K562 (cell line): ENCODE data around the gene NXPE2. TPM values are rescaled to one million over a fixed set of nuclear protein-coding genes. Genes with fewer than 3 reads are reported as not detected.

Source experiments
- ATAC-seq: fragments of 200-7000 bp; cut with Tn5 transposase; 3 replicates; pipeline ENCODE4 v1.9.1; 2020; ENCODE audit warnings: moderate library complexity
- BruUV-seq: library from RNA; stranded (reverse); fragments of 400-500 nt; replicated peaks from 2 replicates; lab custom pipeline; 2021; lab: Mats Ljungman, UMichigan
- CTCF ChIA-PET: fragments of 300-600 bp; formaldehyde crosslinking; extraction: SDS; loops from one replicate; lab custom pipeline; 2021; ENCODE audit warnings: low intra/inter-chr PET ratio; lab: Yijun Ruan, JAX
- POLR2A ChIA-PET: fragments of 300-600, 350-650 bp; sonication (Branson Sonifier 250); formaldehyde crosslinking; extraction: SDS; loops from one replicate; lab custom pipeline; 2021; ENCODE audit warnings: antibody characterized with exemption, inconsistent platforms; lab: Yijun Ruan, JAX
- DNase-seq, 4 experiments: peaks; one replicate each; pipeline versions ENCODE4 v3.0.0 to v3.0.0-alpha.2; 2011 to 2018; ENCODE audit warnings: low spot score in 3 of 4, mixed read lengths in 3 of 4; ENCODE audit errors: extremely low read depth in 1 of 4
- FAIRE-seq: peaks from 2 replicates; lab custom pipeline; 2011; peaks lifted over from hg19 to GRCh38; lab: Jason Lieb, UNC
- H2AFZ ChIP-seq: 2 replicates; pipeline ENCODE4 v1.6.0; 2011; ENCODE audit warnings: low read depth, low read length, control low read depth, inconsistent platforms
- H3K27ac ChIP-seq: fragments of 200-600 bp; 3 replicates; pipeline ENCODE4 v1.8.0; 2011; ENCODE audit warnings: low read depth, mild to moderate bottlenecking, control low read depth, inconsistent platforms, low read length, moderate library complexity, mixed read lengths; ENCODE audit errors: extremely low read depth
- H3K27me3 ChIP-seq, 2 experiments: fragments of 300-600 bp in 1 of 2; 2 replicates in 1 of 2; 3 replicates in 1 of 2; pipeline versions ENCODE4 v1.6.0 to v1.8.0; 2011; ENCODE audit warnings: inconsistent platforms in 2 of 2, low read length in 2 of 2, mild to moderate bottlenecking in 1 of 2, mixed read lengths in 1 of 2, moderate library complexity in 1 of 2; ENCODE audit not compliant: control insufficient read depth in 2 of 2, insufficient read depth in 2 of 2
- H3K36me3 ChIP-seq: fragments of 300-600 bp; 3 replicates; pipeline ENCODE4 v1.8.0; 2011; ENCODE audit warnings: mild to moderate bottlenecking, low read length, inconsistent platforms; ENCODE audit not compliant: control insufficient read depth, insufficient read depth
- H3K4me1 ChIP-seq, 2 experiments: fragments of 200-600 bp in 1 of 2; replicated peaks in 1 of 2; 2 replicates in 1 of 2; 3 replicates in 1 of 2; pipeline versions ENCODE4 v1.5.1 to v1.8.0; 2011; ENCODE audit warnings: inconsistent platforms in 2 of 2, low read length in 2 of 2, mild to moderate bottlenecking in 1 of 2, mixed read lengths in 1 of 2, moderate library complexity in 1 of 2; ENCODE audit not compliant: control insufficient read depth in 2 of 2, insufficient read depth in 2 of 2
- H3K4me2 ChIP-seq: 2 replicates; pipeline ENCODE4 v1.6.1; 2011; ENCODE audit warnings: low read length, control low read depth, inconsistent platforms, mixed read lengths; ENCODE audit not compliant: insufficient read depth
- H3K4me3 ChIP-seq: fragments of 200-600 bp; sonication (generic), shearing (Covaris generic); 2 replicates; pipeline ENCODE4 v1.5.1; 2016; ENCODE audit warnings: control low read depth, inconsistent platforms
- H3K79me2 ChIP-seq: fragments of 200-600 bp; 3 replicates; pipeline ENCODE4 v1.8.0; 2011; ENCODE audit warnings: low read length, inconsistent platforms; ENCODE audit not compliant: control insufficient read depth, insufficient read depth
- H3K9ac ChIP-seq, 2 experiments: 2 replicates each; pipeline versions ENCODE4 v1.6.0 to v1.6.1; 2011; ENCODE audit warnings: low read depth in 2 of 2, low read length in 2 of 2, control low read depth in 1 of 2, inconsistent platforms in 1 of 2, mild to moderate bottlenecking in 1 of 2, mixed read lengths in 1 of 2; ENCODE audit not compliant: insufficient read depth in 1 of 2
- H3K9me1 ChIP-seq: one replicate; pipeline ENCODE4 v1.6.0; 2011; ENCODE audit warnings: inconsistent platforms, mild to moderate bottlenecking, low read length, moderate library complexity; ENCODE audit not compliant: control insufficient read depth, insufficient read depth
- H3K9me3 ChIP-seq: replicated peaks from 2 replicates; pipeline ENCODE4 v1.5.1; 2011; ENCODE audit warnings: low read depth, low read length, inconsistent platforms; ENCODE audit not compliant: control insufficient read depth, insufficient read depth
- H4K20me1 ChIP-seq: replicated peaks from 2 replicates; pipeline ENCODE4 v1.6.1; 2011; ENCODE audit warnings: low read length, inconsistent platforms, mixed read lengths; ENCODE audit not compliant: control insufficient read depth, insufficient read depth
- ATF7 ChIP-seq: fragments of 450-650 bp; IDR thresholded peaks from 2 replicates; pipeline ENCODE4 v1.7.1; 2014; ENCODE audit warnings: mild to moderate bottlenecking, moderate library complexity
- CEBPB ChIP-seq: fragments of 450-650 bp; IDR thresholded peaks from 2 replicates; pipeline ENCODE4 v1.6.1; 2016; ENCODE audit warnings: missing genetic modification characterization, missing compliant biosample characterization
- NRF1 ChIP-seq, 2 experiments: fragments of 450-650 bp; IDR thresholded peaks in 1 of 2; conservative IDR thresholded peaks in 1 of 2; 2 replicates each; pipeline ENCODE4 v1.6.1; 2014; ENCODE audit warnings: mild to moderate bottlenecking in 2 of 2
- ZNF551 ChIP-seq: fragments of 250-450 bp; sonication (Bioruptor Pico); IDR thresholded peaks from 2 replicates; pipeline ENCODE4 v1.5.0; 2021; ENCODE audit warnings: mild to moderate bottlenecking, moderate library complexity
- ZNF740 ChIP-seq, 3 experiments: fragments of 200-800 bp in 1 of 3; sonication (Bioruptor generic) in 1 of 3; sonication (generic) in 1 of 3; formaldehyde crosslinking in 1 of 3; IDR thresholded peaks; 2 replicates each; pipeline versions ENCODE4 v1.6.1 to v1.8.0; 2016 to 2022; ENCODE audit warnings: mild to moderate bottlenecking in 2 of 3, missing compliant biosample characterization in 2 of 3, missing genetic modification characterization in 2 of 3, missing genetic modification reagents in 1 of 3
- in situ Hi-C: fragments of 300-500 bp; cut with MboI; formaldehyde crosslinking; loops from 4 replicates; pipeline ENCODE4 v1.15.0; 2018; ENCODE audit warnings: inconsistent platforms, mixed read lengths
- intact Hi-C: fragments of 100-400 bp; cut with micrococcal nuclease; formaldehyde crosslinking; loops from 2 replicates; pipeline ENCODE4 v1.14.2; 2022
- polyA plus RNA-seq, 8 experiments: library from polyadenylated mRNA; depleted of rRNA in 4 of 8; stranded (reverse) in 5 of 8; unstranded in 3 of 8; fragments of >200 nt; fragmentation: Nextera tagmentation in 2 of 8; fragmentation: Illumina TruSeq in 1 of 8; extraction: Ambion mirVana in 2 of 8; extraction: Trizol in 1 of 8; gene quantifications; 2 replicates each; pipeline versions ENCODE4 v1.2.1 to v1.2.3, GENCODE V29; 2011 to 2014; ENCODE audit warnings: inconsistent platforms in 1 of 8, missing spikeins in 1 of 8
- total RNA-seq, 7 experiments: library from RNA; depleted of rRNA in 6 of 7; stranded (reverse); fragments of >200 nt in 6 of 7; fragmentation: Illumina TruSeq in 2 of 7; extraction: Trizol in 2 of 7; gene quantifications; 2 replicates each; pipeline versions ENCODE4 v1.2.1 to v1.2.3, GENCODE V29; 2011 to 2021; ENCODE audit warnings: low replicate concordance in 1 of 7

The NXPE2 gene
- total and polyA plus RNA-seq, 9 of the 15 experiments (the other 6 are each of a cell fraction or from before 2014, with no cell fraction given) = not detected

- no peak overlapping the region for H3K9ac ChIP-seq
- H3K9me1 ChIP-seq = no peaks in the 10 kb centered on the region
- H4K20me1 ChIP-seq = no peaks in the 10 kb centered on the region
- no peak overlapping the region for H3K27ac ChIP-seq
- intact Hi-C loops (no loop called here), in situ Hi-C loops (no loop called here)
- no peak overlapping the region for H3K4me2 ChIP-seq
- BruUV-seq = no TSS peak
- H3K79me2 ChIP-seq = no peaks in the 10 kb centered on the region
- no peaks in the 10 kb centered on the region for H3K27me3 ChIP-seq
- TF ChIP-seq NRF1 (conservative IDR thresholded peaks at IDR 0.05 in 1 of 2, IDR thresholded peaks at IDR 0.05 in 1 of 2) (no peak), ZNF740 (CRISPR knock-in tag; IDR thresholded peaks at IDR 0.05) (no peak), ZNF740 (tag; IDR thresholded peaks at IDR 0.05) (no peak)
- no peaks in the 10 kb centered on the region for H3K36me3 ChIP-seq
- FAIRE-seq (no peak), ATAC-seq (no peak), DNase-seq (no peak)
- no peaks in the 10 kb centered on the region for H3K4me1 ChIP-seq
- H3K4me3 ChIP-seq = no peak overlapping the region
- POLR2A ChIA-PET = no interaction called here
- no peak overlapping the region for H2AFZ ChIP-seq
- no peaks in the 10 kb centered on the region for H3K9me3 ChIP-seq
- CTCF ChIA-PET = no interaction called here
Observed at GRCh38 chr11:114668109-114668508, 10.2 kb upstream of the NXPE2 start.

- Histone ChIP-seq H2AFZ (no peak overlapping the region), H3K27me3 (no peaks in the 10 kb centered on the region), H3K36me3 (no peaks in the 10 kb centered on the region), H3K27ac (no peak overlapping the region), H3K9ac (no peak overlapping the region), H3K9me3 (no peaks in the 10 kb centered on the region), H3K4me3 (no peak overlapping the region), H3K79me2 (no peaks in the 10 kb centered on the region), H3K9me1 (no peaks in the 10 kb centered on the region), H3K4me2 (no peak overlapping the region), H4K20me1 (no peaks in the 10 kb centered on the region), H3K4me1 (no peaks in the 10 kb centered on the region)
- CTCF ChIA-PET = no interaction called here
- POLR2A ChIA-PET = no interaction called here
- TF ChIP-seq CEBPB (tag) (no peak), ATF7 (no peak), ZNF551 (CRISPR knock-in tag) (no peak)
- ATAC-seq = no peak
- no peak for FAIRE-seq
- in situ Hi-C loops = no loop called here
- DNase-seq = no peak
- BruUV-seq = no TSS peak
- intact Hi-C loops = no loop called here
Observed at GRCh38 chr11:114673661-114674060, 4.7 kb upstream of the NXPE2 start.
